Endothelial cell of umbilical vein (primary cell): ENCODE results near the gene GPR180.

Source experiments
- MYC ChIP-seq: IDR thresholded peaks from one replicate; pipeline ENCODE4 v1.6.1; 2011; ENCODE audit warnings: mild to moderate bottlenecking, low read depth, low read length
- POLR2A ChIP-seq: IDR thresholded peaks from 2 replicates; pipeline ENCODE4 v1.6.1; 2012; ENCODE audit warnings: low read depth, mild to moderate bottlenecking, control low read depth, low read length
- POLR2AphosphoS5 ChIP-seq: IDR thresholded peaks from 2 replicates; pipeline ENCODE4 v1.6.1; 2012; ENCODE audit warnings: low read depth, mild to moderate bottlenecking, control low read depth, low read length, moderate library complexity; ENCODE audit not compliant: insufficient read depth
- TF ChIP-seq, protein P1 (sequence below), 2 donors: IDR thresholded peaks; 1 replicate in 1 of 2; 2 replicates in 1 of 2; pipeline ENCODE4 v1.5.1; 2011; ENCODE audit warnings: low read length in 2 of 2, mild to moderate bottlenecking in 2 of 2, moderate library complexity in 2 of 2, control low read depth in 1 of 2, inconsistent platforms in 1 of 2, low read depth in 1 of 2; ENCODE audit not compliant: insufficient read depth in 1 of 2; ENCODE audit errors: extremely low read depth in 1 of 2
- TF ChIP-seq, protein P2 (sequence below): IDR thresholded peaks from 2 replicates; pipeline ENCODE4 v1.6.1; 2011; ENCODE audit not compliant: insufficient read depth, insufficient read length

DNA sequence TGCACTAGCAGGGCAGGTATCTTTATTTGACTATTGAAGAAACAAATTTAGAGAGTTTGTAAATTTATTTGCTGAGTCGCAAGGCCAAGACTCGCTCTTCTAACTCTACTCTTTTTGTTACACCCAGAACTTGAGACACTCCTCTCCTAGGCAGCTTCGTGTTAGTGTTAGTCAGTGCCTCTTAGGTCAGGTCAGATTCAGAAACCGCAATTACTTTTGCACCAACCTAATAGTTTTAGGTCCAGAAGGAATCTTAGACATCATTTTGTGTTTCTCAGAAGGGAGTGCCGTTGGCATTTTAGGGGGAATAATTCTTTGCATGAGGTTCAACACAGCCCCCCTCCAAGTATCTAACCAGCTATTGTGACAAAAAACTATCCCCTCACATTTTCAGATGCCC is 8.8 kb downstream of the GPR180 start:
- TF ChIP-seq, protein P1, sequence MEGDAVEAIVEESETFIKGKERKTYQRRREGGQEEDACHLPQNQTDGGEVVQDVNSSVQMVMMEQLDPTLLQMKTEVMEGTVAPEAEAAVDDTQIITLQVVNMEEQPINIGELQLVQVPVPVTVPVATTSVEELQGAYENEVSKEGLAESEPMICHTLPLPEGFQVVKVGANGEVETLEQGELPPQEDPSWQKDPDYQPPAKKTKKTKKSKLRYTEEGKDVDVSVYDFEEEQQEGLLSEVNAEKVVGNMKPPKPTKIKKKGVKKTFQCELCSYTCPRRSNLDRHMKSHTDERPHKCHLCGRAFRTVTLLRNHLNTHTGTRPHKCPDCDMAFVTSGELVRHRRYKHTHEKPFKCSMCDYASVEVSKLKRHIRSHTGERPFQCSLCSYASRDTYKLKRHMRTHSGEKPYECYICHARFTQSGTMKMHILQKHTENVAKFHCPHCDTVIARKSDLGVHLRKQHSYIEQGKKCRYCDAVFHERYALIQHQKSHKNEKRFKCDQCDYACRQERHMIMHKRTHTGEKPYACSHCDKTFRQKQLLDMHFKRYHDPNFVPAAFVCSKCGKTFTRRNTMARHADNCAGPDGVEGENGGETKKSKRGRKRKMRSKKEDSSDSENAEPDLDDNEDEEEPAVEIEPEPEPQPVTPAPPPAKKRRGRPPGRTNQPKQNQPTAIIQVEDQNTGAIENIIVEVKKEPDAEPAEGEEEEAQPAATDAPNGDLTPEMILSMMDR (IDR thresholded peaks at IDR 0.05; ENCODE audit: extremely low read depth in 1 of 2, insufficient read depth in 1 of 2, low read depth in 1 of 2, low read length in 2 of 2), result no peak
- TF ChIP-seq, protein P2, sequence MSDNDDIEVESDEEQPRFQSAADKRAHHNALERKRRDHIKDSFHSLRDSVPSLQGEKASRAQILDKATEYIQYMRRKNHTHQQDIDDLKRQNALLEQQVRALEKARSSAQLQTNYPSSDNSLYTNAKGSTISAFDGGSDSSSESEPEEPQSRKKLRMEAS, result no peak
- TF ChIP-seq MYC, result no peak
- no peak for TF ChIP-seq POLR2A
- no peak for TF ChIP-seq POLR2AphosphoS5
